ENCODE measurements around the gene TNNT1. TPM values are rescaled to one million over a fixed set of nuclear protein-coding genes. Genes with fewer than 3 reads are reported as not detected.

Gene TNNT1
- total RNA-seq (1 to 10 TPM in 1 of 2 donors, not detected in 1; 1.6 TPM), polyA plus RNA-seq (ENCODE audit: insufficient read length in 6 of 6) (1 to 10 TPM; 1.1 to 4.3 (median 1.6) TPM)
- long read RNA-seq, donor 1, partial matches to known transcripts, result 0 of 3 reads
- long read RNA-seq, donor 1, other reads (novel, unspliced or antisense), result 0 of 3 reads
- long read RNA-seq, donor 2, result 0 reads
- long read RNA-seq, donor 3, partial matches to known transcripts, result 0 of 1 reads
- long read RNA-seq, donor 3, other reads (novel, unspliced or antisense), result 0 of 1 reads
- long read RNA-seq, donor 4, result 0 reads
- long read RNA-seq, donor 5, result 0 reads
- long read RNA-seq, donor 6, result 0 reads
- long read RNA-seq, donor 7, result 0 reads
- long read RNA-seq, donor 8, result 0 reads
- long read RNA-seq, donor 9, result 0 reads
- long read RNA-seq, donor 10, partial matches to known transcripts, result 0 of 2 reads
- long read RNA-seq, donor 10, other reads (novel, unspliced or antisense), result 1 of 2 reads
- long read RNA-seq, donor 11, result 0 reads
- long read RNA-seq, donor 12, result 0 reads

- Histone ChIP-seq H3K9me3 (peaks cover 0 to 3% of the 10 kb centered on the region in 2 donors), H3K36me3 (no peaks in the 10 kb centered on the region), H3K27me3 (peaks cover 36 to 73% of the 10 kb centered on the region in 2 donors), H3K27ac (no peak within 1 kb of the TSS), H3K4me1 (peaks cover 0 to 16% of the 10 kb centered on the region in 2 donors), H3K4me3 (no peak within 1 kb of the TSS)
- intact Hi-C loops (cut with DNase I), result no loop called here
- no peak for ATAC-seq
- no peak for DNase-seq
- TF ChIP-seq CTCF (IDR thresholded peaks at IDR 0.05), result no peak
Observed at GRCh38 chr19:55149078-55150003, at the start of gene TNNT1. Gene TNNT1, minus strand, starts transcription at chr19:55149206. Its CDS starts 2,049 bp downstream, at chr19:55147157.

- Histone ChIP-seq H3K27me3 (peaks cover 0 to 69% of the 10 kb centered on the region in 2 donors), H3K4me3 (no peak overlapping the region), H3K27ac (no peak overlapping the region), H3K9me3 (no peaks in the 10 kb centered on the region), H3K4me1 (no peaks in the 10 kb centered on the region), H3K36me3 (no peaks in the 10 kb centered on the region)
- DNase-seq (no peak), ATAC-seq (no peak)
- no peak for TF ChIP-seq CTCF (IDR thresholded peaks at IDR 0.05)
- intact Hi-C loops (cut with DNase I), result no loop called here
Observed at GRCh38 chr19:55198651-55199050, 49.6 kb upstream of the TNNT1 start.

GRCh38 chr19:55197528-55197927 lies 48.5 kb upstream of the TNNT1 start:
- TF ChIP-seq CTCF (IDR thresholded peaks at IDR 0.05), result no peak
- no peaks in the 10 kb centered on the region for H3K9me3 ChIP-seq
- no peak for DNase-seq
- peaks cover 0 to 78% of the 10 kb centered on the region in 2 donors for H3K27me3 ChIP-seq
- no peak for ATAC-seq
- H3K4me3 ChIP-seq, result no peak overlapping the region
- intact Hi-C loops (cut with DNase I), result no loop called here
- H3K4me1 ChIP-seq, result no peaks in the 10 kb centered on the region
- H3K27ac ChIP-seq, result no peak overlapping the region
- H3K36me3 ChIP-seq, result no peaks in the 10 kb centered on the region

GRCh38 chr19:55196803-55197202 lies 47.8 kb upstream of the TNNT1 start:
- H3K9me3 ChIP-seq, result no peaks in the 10 kb centered on the region
- no peak for ATAC-seq

More at GRCh38 chr19:55196803-55197202, 47.8 kb upstream of the TNNT1 start:
- intact Hi-C loops (cut with DNase I), result no loop called here
- H3K4me1 ChIP-seq, result no peaks in the 10 kb centered on the region
- DNase-seq, result no peak
- no peak overlapping the region for H3K27ac ChIP-seq
- H3K4me3 ChIP-seq, result no peak overlapping the region
- H3K36me3 ChIP-seq, result no peaks in the 10 kb centered on the region
- no peak for TF ChIP-seq CTCF (IDR thresholded peaks at IDR 0.05)
- H3K27me3 ChIP-seq, result peaks cover 0 to 80% of the 10 kb centered on the region in 2 donors
